Body of pancreas (tissue), 4 donors: Measurements from ENCODE around the gene SMARCA4.

Experiments
- CTCF ChIP-seq, 7 experiments: fragments of 450-650 bp in 4 of 7; fragments of 200-600 bp in 3 of 7; sonication (generic) in 3 of 7; IDR thresholded peaks; one replicate each; pipeline ENCODE4 v1.5.1; 2016 to 2019; ENCODE audit warnings: antibody characterized with exemption in 7 of 7
- POLR2A ChIP-seq, 3 donors: fragments of 450-650 bp; IDR thresholded peaks; one replicate each; pipeline ENCODE4 v1.6.1; 2016; ENCODE audit warnings: antibody characterized with exemption in 3 of 3, mild to moderate bottlenecking in 2 of 3

- TF ChIP-seq CTCF (IDR thresholded peaks at IDR 0.05) (peak in 1 of 7 experiments; percentile 9), POLR2A (IDR thresholded peaks at IDR 0.05) (no peak)
These were observed 7.8 kb downstream of the SMARCA4 start for GRCh38 chr19:10968527-10969135.
